GM21528 (cell line): ENCODE measurements around the gene CNN2.
A peak's percentile ranks its signal among the peaks of the same experiment; 100 is the strongest.
"Not testable (repeated sequence)": the region's sequence is repeated elsewhere in the genome, so short reads cannot be mapped to it uniquely, and the experiment has no call there.

Source experiments
- ATAC-seq: cut with Tn5 transposase; IDR thresholded peaks from one replicate; pipeline ENCODE4 v1.9.1; 2021; ENCODE audit warnings: mild to moderate bottlenecking, moderate library complexity; ENCODE audit not compliant: unreplicated experiment, low FRiP score

CNN2 gene

DNA sequence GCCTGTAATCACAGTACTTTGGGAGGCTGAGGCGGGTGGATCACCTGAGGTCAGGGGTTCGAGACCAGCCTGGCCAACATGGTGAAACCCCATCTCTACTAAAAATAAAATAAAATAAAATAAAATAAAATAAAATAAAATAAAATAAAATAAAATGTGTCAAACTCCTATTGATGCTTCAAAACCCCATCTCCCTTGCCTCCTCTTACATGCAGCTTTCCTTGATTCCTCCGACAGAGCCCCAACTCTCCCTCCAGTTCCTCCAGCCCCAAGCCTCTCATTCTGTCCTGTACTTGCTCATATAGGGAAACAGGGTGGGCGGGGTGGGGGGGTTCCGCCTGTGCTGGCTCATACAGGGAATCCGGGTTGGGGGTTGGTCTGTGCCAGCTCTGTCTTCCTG lies 1.3 kb upstream of the CNN2 start:
- not testable (repeated sequence) for ATAC-seq

DNA sequence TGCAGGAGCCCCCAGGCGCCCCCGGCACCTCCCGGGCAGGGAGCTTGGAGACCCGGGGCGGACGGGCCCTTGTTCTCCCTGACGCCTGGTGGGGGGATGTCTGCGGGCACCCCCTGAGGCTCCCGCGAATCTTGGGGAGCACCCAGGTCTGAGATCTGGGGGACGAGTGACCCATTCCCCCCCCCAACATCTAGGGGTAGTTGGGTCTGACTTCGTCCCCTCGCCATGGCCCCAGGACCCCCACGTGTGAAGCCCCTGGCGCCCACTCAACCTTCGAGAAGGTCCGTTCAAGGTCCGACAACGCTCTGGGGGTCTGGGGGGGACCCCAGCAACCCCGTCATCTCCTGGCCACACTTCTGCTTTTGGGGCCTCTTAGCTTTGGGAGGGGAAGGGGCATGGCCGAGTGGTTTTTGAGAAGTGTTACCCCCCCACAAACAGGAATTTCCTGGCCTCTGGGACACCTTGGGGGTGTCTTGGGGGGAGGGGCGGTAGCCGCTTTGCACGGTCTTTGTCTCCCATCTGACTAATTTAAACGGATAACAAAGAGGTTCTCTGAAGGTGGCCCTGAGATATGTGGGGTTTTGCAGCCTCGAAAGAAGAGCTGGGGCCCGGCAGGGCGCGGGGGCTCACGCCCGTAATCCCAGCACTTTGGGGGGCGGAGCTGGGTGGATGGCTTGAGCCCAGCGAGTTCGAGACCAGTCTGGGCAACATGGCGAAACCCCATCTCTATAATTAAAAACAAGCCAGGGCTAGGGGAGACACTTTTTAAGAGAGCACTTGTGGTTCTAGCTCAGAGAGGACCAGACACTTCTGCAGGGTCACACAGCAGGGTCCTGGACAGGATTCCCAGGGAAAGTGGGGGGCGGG lies 608 bp downstream of the CNN2 start:
- ATAC-seq: no peak

DNA sequence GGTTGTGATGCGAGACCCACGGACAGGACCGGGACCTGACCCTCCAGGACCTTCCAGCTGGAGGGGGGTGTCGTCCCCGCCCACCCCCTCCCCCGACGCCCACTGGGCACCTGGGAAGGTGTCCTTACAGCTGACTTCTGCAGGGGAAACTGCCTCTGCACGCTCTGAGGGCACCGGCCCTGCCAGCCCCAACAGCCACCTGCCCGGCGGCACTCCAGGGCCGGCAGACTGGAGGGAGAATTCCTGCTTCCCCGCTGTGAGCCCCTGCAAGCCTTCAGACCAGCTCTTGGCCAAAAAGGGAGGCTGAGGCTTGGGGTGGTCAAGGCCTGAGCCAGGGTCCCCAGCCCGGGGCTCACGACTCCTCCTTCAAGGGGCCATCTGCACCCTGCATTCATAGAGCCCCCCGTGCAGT lies 1.2 kb downstream of the CNN2 start:
- ATAC-seq: no peak

DNA sequence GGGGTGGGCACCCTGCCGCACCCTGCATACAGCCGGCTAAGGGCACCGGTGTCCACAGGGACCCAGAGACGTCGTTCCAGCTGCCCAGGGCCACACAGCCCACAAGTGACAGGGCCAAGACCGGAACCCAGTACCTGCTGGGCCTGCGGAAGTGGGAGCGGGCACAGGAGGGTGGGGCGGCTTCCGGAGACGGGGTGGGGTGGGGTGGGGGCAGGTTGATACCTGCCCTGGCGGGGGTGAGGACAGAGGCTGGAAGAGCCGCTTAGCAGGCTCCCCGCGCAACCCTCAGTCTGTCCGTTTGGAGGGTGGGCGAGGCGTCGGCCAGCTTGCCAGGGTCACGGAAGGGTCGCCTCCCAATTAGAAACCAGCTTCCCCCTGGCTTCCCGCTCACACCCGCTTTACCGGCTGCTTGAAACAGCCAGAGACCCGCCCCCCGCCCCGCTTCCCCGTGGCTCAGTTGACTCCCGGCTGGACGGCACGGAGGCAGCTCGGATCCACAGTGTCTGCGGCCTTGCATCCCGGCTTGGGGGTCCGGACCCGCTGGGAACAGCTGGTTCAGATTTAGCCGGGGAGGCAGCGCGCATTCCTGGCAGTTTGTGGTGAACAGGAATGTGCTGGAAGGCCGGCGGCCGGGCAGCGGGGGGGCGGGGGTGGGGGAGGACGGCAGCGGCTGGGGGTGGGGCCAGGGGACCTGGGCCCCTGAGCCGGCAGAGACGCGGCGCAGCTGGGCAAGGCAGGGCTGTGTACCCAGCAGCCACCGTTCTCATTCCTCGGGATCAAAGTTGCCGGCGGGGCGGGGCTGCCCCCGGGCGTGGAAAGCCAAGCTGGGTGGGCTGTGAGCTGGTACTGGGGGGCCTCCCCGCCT lies 1.9 kb downstream of the CNN2 start:
- no peak for ATAC-seq

DNA sequence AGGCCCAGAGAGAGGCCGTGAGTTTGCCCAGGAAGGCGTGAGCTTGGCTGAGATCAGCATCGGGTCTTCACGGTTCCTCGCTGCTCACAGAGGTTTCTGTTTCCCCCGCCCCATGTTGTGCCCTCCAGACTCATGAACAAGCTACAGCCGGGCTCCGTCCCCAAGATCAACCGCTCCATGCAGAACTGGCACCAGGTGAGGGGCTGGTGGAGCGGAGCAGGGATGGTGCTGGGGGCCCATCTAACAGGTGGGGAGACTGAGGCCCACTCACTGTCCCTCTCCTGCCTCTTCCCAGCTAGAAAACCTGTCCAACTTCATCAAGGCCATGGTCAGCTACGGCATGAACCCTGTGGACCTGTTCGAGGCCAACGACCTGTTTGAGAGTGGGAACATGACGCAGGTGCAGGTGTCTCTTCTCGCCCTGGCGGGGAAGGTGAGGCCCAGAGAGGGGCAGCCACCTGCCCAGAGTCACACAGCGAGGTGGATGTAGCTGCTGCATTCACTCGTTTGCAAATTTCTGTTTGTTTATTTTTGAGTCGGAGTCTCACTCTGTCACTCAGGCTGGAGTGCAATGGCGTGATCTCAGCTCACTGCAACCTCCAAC lies 6.0 kb downstream of the CNN2 start:
- no peak for ATAC-seq

DNA sequence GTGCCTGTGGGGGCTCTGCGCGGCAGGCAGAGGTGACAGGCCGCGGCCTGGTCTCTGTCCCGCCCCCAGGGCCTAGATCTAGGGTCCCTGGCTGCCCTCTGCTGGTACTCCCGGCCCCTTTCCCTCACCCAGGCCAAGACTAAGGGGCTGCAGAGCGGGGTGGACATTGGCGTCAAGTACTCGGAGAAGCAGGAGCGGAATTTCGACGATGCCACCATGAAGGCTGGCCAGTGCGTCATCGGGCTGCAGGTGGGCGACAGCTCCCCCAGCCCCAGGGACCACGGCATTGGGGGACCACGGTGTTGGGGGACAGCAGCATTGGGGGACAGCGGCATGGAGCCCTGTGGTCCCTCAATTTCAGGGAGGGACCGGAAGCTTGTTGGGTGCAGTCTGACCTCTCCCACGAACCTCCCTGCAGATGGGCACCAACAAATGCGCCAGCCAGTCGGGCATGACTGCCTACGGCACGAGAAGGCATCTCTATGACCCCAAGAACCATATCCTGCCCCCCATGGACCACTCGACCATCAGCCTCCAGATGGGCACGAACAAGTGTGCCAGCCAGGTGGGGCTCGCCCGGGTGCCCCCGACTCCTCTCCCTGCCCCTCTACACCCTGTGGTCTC lies 9.7 kb downstream of the CNN2 start:
- ATAC-seq: no peak

DNA sequence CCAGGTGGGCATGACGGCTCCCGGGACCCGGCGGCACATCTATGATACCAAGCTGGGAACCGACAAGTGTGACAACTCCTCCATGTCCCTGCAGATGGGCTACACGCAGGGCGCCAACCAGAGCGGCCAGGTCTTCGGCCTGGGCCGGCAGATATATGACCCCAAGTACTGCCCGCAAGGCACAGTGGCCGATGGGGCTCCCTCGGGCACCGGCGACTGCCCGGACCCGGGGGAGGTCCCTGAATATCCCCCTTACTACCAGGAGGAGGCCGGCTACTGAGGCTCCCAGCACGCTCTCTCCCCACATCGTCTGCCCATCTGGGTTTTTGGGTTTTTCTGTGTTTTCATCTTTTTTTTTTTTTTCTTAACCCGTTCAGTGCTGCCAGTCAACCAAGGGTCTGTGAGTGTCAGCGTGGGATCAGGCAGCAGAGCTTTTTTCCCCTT lies 11.2 kb downstream of the CNN2 start:
- ATAC-seq: peak; percentile 1

DNA sequence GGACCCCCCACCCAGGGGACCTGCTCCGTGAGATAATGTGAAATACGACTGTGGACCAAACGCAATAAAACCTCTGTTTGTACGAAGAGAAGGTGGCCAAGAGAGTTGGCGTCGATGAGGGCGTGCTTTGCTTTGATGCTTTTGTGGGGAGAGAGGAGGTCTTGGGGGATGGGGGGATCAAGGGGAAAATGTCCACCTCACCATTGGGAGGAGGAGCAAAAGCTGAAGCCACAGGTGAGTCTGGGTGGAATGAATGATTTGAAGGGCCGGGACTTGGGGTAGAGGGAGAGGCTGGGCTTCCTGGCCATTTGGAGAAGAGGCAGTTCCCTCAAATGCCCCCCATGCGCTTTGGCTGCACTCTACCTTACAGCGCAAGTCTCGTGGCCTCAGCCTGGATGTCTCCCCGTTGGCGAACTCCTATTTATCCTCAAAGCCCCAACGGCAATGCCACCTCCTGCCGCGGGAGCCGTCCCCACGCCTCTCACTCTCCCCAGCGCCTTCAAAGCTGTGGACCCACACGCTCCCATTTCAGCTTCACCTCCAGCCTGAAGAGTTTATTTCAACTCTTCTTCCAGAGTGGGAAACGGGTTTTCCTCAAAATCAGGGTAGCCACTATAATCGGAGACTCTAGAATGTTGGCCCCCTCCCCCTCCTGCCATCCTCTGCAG lies 12.7 kb downstream of the CNN2 start:
- no peak for ATAC-seq

DNA sequence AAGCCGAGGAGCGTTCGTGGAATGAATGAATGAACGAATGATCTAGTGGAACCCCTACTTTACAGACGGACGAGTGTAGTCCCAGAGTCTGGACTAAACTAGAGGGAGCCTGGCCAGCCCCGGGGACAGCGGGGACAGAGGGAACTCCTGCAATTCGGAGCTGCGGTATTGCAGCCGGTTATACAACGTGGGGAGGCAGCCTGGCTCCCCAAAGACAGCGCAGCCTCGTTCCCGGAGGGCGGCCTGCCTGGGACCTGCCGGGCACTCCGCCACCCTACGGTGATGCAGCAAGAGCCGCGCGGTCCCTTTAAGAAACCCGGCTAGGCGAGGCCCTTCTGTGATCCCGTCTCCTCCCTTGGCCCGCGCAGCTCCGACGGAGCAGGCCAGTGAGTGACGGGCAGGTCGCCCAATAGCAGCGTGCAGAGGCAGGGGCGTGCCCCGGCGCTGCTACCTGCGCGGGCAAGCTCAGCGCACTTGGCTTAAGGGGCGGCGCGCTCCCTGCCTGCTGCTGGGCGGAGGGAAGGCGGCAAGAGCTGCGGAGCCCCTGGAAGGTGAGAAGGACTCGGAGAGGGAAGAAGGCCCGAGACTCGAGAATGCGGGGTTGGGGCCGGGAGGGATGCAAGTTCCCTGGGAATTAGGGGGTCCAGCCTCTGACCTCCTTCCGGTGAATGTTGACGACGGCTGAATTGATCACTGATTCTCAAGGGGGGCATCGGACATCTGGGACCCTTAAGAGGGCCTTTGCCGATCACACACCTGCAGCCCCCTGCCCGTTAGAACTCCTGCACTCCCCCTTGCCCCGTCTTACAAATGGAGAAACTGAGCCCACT lies 13.5 kb downstream of the CNN2 start, which contains the start of gene ABCA7:
Gene ABCA7, plus strand, starts transcription at position 462 of the 830 bp plus-strand sequence. CDS start 1,255 bp downstream, outside the sequence.
- peak; percentile 65 for ATAC-seq

DNA sequence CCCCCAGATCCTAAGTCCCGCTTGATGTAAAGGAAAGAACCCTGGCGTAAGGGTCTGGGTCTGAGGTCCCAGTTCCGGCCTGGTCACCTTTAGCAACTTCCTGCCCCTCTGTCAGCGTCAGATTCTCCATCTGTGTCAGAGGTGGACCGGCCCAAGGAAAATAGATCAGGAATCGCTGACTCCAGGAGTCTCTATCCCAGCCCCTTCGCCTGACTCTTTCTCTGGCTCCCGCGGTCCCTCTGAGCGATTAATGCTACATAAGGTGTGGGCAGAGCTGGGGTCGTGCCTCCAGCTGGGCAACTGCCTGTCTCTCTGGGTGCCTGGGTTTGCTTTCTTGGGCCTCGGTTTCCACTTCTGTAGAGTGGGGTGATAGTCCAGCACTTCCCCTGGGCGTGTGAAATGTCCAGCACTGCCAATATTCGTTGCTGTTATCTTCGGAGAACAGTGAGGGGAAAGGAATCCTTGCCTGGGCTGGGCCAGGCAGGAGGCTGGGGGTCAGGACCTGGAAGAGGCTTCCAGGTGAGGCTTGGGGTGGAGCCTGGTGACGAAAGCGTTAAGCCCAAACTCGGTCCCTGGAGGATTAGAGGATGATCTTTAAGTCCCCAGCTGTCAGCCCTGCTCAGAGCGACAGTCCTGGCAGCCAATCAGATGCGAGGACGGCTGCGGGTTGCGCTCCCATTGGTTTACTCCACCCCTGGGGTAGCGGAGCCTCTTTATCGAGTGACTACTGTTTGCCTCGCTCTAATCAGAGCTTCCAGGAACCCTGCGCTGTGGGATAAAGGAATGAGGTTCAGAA lies 14.3 kb downstream of the CNN2 start:
- peak; percentile 33 for ATAC-seq

DNA sequence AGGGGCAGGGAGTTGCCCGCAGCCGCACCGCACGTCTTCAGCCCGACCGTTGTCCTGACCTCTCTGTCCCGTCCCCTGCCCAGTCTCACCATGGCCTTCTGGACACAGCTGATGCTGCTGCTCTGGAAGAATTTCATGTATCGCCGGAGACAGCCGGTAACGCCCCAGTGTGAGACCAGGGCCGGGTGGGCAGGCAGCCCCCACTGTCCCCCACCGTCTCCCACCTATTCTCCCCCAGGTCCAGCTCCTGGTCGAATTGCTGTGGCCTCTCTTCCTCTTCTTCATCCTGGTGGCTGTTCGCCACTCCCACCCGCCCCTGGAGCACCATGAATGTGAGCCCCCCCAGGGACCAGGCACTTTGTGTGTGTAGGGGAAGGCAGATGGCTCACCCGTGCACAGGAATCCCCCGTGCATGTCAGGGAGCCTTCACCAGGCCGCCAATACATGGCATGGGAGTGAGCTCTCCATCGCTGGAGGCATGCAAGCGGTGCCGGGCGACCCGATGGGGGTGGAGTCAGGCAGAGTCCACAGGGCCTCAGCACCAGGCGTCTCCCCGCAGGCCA lies 14.9 kb downstream of the CNN2 start:
- ATAC-seq: no peak

DNA sequence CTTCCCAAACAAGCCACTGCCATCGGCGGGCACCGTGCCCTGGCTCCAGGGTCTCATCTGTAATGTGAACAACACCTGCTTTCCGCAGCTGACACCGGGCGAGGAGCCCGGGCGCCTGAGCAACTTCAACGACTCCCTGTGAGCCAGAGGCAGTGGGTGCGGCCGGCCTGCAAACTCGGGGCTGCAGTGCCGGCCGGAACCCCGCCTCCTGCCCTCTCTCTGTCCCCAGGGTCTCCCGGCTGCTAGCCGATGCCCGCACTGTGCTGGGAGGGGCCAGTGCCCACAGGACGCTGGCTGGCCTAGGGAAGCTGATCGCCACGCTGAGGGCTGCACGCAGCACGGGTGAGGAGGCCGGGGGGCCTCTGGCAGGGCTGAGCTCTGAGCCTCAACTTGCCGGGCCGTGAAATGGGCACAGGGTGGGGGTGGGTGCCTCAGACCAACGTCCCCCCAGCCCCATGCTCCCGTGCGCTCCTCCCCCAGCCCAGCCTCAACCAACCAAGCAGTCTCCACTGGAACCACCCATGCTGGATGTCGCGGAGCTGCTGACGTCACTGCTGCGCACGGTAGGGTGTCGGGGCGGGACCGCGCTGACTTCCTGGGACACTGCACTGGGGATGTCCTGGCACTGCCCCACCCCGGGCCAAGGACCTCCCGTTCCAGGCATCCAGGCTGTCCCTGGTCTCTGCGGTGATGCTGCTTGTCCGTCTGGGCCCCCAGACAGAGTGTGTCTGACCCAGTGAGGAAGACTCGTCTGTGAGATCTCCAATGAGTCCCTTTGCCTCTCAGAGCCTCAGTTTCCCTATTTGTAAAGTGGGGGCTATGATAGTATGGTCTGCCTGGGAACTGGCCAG lies 15.7 kb downstream of the CNN2 start:
- no peak for ATAC-seq

DNA sequence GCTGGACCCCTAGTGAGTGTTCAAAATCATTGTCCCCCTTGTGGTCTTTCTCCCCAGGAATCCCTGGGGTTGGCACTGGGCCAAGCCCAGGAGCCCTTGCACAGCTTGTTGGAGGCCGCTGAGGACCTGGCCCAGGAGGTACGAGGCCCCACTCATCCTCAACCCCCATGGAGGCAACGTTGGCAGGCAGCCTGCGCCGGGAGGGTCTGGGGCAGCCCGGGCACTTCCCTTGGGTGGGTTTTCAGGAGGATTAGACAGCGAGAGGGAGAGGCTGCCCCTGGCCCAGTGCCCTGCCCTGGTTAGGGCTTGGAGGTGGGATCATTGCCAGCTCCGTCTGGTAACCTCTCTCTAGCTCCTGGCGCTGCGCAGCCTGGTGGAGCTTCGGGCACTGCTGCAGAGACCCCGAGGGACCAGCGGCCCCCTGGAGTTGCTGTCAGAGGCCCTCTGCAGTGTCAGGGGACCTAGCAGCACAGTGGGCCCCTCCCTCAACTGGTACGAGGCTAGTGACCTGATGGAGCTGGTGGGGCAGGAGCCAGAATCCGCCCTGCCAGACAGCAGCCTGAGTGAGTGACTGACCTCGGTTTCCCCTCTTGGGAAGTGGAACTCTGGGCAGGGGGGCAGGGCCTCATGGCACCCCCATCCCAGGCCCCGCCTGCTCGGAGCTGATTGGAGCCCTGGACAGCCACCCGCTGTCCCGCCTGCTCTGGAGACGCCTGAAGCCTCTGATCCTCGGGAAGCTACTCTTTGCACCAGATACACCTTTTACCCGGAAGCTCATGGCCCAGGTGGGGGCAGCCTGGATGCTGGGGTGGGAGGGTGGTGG lies 16.5 kb downstream of the CNN2 start:
- no peak for ATAC-seq

DNA sequence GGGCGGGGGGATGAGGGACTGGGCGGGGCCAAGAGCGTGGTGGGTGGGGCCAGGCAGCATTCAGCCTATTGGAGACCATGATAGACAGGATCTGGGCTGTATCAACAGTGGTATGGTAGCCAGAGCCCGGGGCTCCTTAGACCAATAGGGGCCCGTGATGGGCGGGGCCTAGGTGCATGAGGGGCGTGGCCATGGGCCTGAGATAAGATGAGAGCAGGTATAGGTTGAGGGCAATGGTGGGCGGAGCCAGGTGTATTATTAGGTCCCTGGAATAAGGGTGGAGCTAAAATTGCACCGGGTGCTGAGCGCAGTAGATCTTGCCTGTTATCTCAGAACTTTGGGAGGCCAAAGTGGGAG lies 18.8 kb downstream of the CNN2 start:
- ATAC-seq: no peak

DNA sequence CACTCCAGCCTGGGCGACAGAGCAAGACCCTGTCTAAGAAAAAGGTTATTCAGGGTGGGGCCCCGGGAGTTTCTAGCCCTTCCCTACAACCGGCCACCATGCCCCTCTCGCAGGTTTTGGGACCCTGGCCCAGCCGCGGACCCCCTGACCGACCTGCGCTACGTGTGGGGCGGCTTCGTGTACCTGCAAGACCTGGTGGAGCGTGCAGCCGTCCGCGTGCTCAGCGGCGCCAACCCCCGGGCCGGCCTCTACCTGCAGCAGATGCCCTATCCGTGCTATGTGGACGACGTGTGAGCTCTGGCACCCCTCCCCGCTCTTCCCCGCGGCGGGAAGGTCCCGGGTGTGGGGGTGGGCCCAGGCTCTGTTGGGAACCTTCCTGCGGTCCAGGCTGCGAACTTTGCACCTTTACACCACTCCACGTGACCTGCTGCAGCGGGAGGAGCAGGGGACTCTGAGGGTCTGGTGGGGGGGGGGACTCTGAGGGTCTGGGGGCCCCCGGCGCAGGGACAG lies 19.8 kb downstream of the CNN2 start:
- no peak for ATAC-seq
